ENCODE results near the gene CARNS1.

DNA sequence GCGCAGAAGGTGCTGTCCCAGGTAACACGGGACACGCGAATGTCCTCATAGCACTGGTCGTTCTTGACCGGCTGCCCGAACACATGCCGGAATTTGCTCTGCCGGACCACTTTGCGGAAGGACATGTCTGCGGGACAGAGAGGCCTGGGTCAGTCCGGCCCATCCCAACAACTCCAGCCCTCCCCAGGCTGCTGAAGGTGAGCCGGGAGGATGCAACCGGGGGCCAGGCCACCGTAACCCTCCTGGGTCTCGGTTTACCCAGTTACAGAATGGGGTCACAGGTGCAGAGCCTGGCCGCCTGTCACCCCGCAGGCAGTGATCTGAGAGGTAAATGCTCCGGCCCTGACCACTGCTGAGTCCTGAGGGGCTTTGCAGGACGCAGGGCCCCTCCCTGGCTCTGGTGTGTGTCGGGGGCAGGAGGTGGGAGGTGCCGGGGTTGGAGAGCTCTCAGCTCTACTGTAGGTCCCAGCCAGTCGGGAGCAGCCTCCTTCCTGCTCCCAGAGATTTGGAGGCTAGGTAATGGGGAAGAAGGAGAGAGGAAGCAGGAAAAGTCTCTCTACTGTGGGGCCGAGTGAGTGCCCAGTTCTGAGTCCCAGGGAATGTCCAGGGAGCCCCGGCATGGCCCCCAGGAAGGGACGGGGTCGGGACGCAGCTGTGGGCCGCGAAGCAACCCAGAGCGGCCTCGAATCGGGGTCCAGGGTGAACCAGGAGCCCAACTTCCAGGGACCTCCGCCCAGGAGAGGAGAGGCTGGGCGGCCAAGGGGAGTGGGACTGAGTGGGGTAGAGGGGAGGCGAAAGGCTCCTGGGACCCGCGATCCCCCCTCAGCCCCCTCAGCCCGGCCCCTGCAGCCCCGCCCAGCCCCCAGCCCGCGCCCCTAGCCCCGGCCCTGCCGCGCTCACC is 27.3 kb downstream of the CARNS1 start:
- TF ChIP-seq POLR2AphosphoS5 (IDR thresholded peaks at IDR 0.05; ENCODE audit: low read length) = no peak
- TF ChIP-seq, protein P1, sequence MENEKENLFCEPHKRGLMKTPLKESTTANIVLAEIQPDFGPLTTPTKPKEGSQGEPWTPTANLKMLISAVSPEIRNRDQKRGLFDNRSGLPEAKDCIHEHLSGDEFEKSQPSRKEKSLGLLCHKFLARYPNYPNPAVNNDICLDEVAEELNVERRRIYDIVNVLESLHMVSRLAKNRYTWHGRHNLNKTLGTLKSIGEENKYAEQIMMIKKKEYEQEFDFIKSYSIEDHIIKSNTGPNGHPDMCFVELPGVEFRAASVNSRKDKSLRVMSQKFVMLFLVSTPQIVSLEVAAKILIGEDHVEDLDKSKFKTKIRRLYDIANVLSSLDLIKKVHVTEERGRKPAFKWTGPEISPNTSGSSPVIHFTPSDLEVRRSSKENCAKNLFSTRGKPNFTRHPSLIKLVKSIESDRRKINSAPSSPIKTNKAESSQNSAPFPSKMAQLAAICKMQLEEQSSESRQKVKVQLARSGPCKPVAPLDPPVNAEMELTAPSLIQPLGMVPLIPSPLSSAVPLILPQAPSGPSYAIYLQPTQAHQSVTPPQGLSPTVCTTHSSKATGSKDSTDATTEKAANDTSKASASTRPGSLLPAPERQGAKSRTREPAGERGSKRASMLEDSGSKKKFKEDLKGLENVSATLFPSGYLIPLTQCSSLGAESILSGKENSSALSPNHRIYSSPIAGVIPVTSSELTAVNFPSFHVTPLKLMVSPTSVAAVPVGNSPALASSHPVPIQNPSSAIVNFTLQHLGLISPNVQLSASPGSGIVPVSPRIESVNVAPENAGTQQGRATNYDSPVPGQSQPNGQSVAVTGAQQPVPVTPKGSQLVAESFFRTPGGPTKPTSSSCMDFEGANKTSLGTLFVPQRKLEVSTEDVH (IDR thresholded peaks at IDR 0.05; ENCODE audit: low read depth, partially characterized antibody) = no peak
